GM12872 (cell line): ENCODE measurements around the gene BLOC1S4.

Experiments
- CTCF ChIP-seq: IDR thresholded peaks from 3 replicates; pipeline ENCODE4 v1.5.1; 2011; ENCODE audit warnings: low read depth, mild to moderate bottlenecking, low read length, moderate library complexity; ENCODE audit not compliant: insufficient read depth

The BLOC1S4 gene

GRCh38 chr4:6702761-6703160 lies 13.2 kb upstream of the BLOC1S4 start:
- no peak for TF ChIP-seq CTCF

- TF ChIP-seq CTCF: no peak
Measured at GRCh38 chr4:6703786-6704185, 12.2 kb upstream of the BLOC1S4 start.

- TF ChIP-seq CTCF: no peak
Measured at GRCh38 chr4:6705646-6706045, 10.3 kb upstream of the BLOC1S4 start.

- no peak for TF ChIP-seq CTCF
Measured at GRCh38 chr4:6706173-6706572, 9.8 kb upstream of the BLOC1S4 start.

- TF ChIP-seq CTCF: 0 out of 3 replicates have a peak, but pooled peaks have one; percentile 16
Measured at GRCh38 chr4:6709230-6710114, 6.5 kb upstream of the BLOC1S4 start, which contains the start of gene MRFAP1L1. Gene MRFAP1L1, minus strand, starts transcription at chr4:6709865. Its CDS starts 236 bp downstream, at chr4:6709629.

GRCh38 chr4:6710282-6710681 lies 5.7 kb upstream of the BLOC1S4 start:
- no peak for TF ChIP-seq CTCF

- TF ChIP-seq CTCF: no peak
Measured at GRCh38 chr4:6710996-6711395, 5.0 kb upstream of the BLOC1S4 start.
